Cardiac muscle cell (in vitro differentiated cells and primary cell): ENCODE measurements around the gene SH3RF1. TPM values are rescaled to one million over a fixed set of nuclear protein-coding genes. Genes with fewer than 3 reads are reported as not detected.
A peak's percentile ranks its signal among the peaks of the same experiment; 100 is the strongest.

ENCODE experiments used
- DNase-seq, 2 donors: peaks; one replicate each; pipeline versions ENCODE4 v3.0.0 to v3.0.0-alpha.2; 2010 to 2017; ENCODE audit warnings: low read depth in 1 of 2, low spot score in 1 of 2
- H3K27ac ChIP-seq: fragments of 200-600 bp; sonication (generic); 2 replicates; pipeline ENCODE4 v1.5.1; 2016
- H3K27me3 ChIP-seq: fragments of 200-600 bp; sonication (generic); 2 replicates; pipeline ENCODE4 v1.6.0; 2016; ENCODE audit warnings: control low read depth
- H3K36me3 ChIP-seq: fragments of 200-600 bp; sonication (generic); 2 replicates; pipeline ENCODE4 v1.5.1; 2016; ENCODE audit warnings: control low read depth
- H3K4me1 ChIP-seq: fragments of 200-600 bp; sonication (generic); 2 replicates; pipeline ENCODE4 v1.8.1; 2017; ENCODE audit warnings: low read depth, mild to moderate bottlenecking, mixed run types
- H3K4me3 ChIP-seq: fragments of 200-600 bp; sonication (generic); 2 replicates; pipeline ENCODE4 v1.5.1; 2016; ENCODE audit warnings: mild to moderate bottlenecking
- H3K9me3 ChIP-seq: fragments of 200-600 bp; sonication (generic); 2 replicates; pipeline ENCODE4 v1.5.1; 2017; ENCODE audit warnings: low read depth, mild to moderate bottlenecking, control low read depth
- polyA plus RNA-seq: library from polyadenylated mRNA; unstranded; fragments of >200 nt; fragmentation: Nextera tagmentation; extraction: Ambion mirVana; gene quantifications from 2 replicates; pipeline ENCODE4 v1.2.1, GENCODE V29; 2016
- total RNA-seq: library from RNA; depleted of rRNA; stranded (reverse); fragments of >200 nt; gene quantifications from 2 replicates; pipeline ENCODE4 v1.2.3, GENCODE V29; 2016
- TF ChIP-seq, protein P1 (sequence below): IDR thresholded peaks from 2 replicates; pipeline ENCODE4 v1.5.1; 2012; ENCODE audit warnings: low read depth, mild to moderate bottlenecking, low read length

SH3RF1 gene
- total and polyA plus RNA-seq, 2 experiments from 2014 or later: 3.4 to 4.3 TPM

DNA sequence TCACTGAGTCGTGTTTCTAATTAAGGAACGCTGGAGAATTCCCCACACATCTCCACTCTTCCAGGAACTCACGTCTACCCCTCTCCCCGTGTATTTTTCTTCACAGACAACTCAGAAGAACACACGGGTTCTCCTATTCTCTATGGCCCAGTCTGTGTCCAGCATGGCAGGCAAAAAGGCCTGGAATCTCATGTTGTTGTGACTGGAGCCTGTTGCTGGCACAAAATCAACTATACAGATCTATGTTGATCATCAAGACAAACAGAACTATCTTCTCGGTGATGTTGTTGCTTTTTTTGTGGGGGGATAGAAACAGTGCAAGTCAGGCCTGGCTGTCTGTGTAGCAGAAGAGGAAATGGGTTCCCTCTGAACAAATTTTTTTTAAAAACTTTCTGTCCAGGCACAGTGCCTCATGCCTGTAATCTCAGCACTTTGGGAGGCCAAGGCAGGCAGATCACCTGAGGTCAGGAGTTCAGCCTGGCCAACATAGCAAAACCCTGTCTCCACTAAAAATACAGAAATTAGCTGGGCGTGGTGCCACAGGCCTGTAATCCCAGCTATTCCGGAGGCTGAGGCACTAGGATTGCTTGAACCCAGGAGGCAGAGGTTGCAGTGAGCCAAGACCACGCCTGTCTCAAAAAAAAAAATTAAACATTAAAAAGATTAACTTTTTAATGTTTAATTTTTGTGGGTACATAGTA, 210.2 kb downstream of the SH3RF1 start:
- H3K27ac ChIP-seq: no peak overlapping the region
- no peaks in the 10 kb centered on the region for H3K36me3 ChIP-seq
- peaks cover 11% of the 10 kb centered on the region for H3K4me1 ChIP-seq
- H3K9me3 ChIP-seq: no peaks in the 10 kb centered on the region
- peak in 1 of 2 donors; percentile 8 for DNase-seq
- TF ChIP-seq, protein P1, sequence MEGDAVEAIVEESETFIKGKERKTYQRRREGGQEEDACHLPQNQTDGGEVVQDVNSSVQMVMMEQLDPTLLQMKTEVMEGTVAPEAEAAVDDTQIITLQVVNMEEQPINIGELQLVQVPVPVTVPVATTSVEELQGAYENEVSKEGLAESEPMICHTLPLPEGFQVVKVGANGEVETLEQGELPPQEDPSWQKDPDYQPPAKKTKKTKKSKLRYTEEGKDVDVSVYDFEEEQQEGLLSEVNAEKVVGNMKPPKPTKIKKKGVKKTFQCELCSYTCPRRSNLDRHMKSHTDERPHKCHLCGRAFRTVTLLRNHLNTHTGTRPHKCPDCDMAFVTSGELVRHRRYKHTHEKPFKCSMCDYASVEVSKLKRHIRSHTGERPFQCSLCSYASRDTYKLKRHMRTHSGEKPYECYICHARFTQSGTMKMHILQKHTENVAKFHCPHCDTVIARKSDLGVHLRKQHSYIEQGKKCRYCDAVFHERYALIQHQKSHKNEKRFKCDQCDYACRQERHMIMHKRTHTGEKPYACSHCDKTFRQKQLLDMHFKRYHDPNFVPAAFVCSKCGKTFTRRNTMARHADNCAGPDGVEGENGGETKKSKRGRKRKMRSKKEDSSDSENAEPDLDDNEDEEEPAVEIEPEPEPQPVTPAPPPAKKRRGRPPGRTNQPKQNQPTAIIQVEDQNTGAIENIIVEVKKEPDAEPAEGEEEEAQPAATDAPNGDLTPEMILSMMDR: no peak
- H3K4me3 ChIP-seq: no peak overlapping the region
- no peaks in the 10 kb centered on the region for H3K27me3 ChIP-seq

DNA sequence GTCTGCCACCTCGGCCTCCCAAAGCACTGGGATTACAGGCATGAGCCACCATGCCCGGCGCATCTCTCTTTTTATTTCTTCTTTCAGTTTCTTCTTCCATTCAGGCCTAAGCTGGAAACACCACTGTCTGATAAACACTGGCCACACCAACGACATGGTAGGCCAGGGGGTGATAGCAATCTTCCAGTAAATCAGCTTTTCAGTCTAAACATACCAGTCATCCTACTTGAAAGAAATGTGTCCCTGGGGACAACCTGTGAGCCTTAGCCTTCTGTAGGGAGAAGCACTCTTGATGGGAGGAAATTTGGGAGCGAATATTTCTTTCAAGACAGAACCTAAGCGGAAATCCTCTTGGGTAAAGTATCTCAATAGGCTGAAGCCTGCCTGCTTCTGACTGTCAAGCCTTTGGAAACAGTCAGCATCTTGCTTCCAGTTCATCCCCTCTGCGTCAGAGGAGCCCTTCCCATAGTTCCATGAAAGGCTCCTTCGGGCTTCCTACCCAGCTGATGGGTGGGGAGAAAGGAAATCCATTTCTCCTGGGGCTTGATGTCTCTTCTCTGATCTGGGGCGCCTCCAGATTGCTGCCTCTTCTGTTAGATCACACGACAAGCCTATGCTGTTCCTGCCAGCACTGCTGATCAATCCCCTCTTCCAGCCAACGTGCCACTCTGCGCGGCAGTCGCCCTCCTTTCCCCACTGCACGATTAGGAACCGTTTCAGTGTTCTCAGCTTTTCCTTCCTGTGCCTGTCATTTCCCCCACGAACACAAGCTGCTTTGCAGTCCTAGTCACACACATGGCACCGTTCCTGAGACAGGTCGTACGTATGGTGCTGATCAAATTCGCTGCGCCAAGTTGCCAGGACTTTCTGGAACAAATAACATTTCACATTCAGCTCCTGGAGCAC, 211.2 kb downstream of the SH3RF1 start:
- Histone ChIP-seq H3K9me3 (no peaks in the 10 kb centered on the region), H3K36me3 (no peaks in the 10 kb centered on the region), H3K4me1 (peaks cover 11% of the 10 kb centered on the region), H3K27ac (no peak overlapping the region), H3K4me3 (no peak overlapping the region), H3K27me3 (no peaks in the 10 kb centered on the region)
- DNase-seq: peak in 1 of 2 donors; percentile 42
- TF ChIP-seq, protein P1: no peak

DNA sequence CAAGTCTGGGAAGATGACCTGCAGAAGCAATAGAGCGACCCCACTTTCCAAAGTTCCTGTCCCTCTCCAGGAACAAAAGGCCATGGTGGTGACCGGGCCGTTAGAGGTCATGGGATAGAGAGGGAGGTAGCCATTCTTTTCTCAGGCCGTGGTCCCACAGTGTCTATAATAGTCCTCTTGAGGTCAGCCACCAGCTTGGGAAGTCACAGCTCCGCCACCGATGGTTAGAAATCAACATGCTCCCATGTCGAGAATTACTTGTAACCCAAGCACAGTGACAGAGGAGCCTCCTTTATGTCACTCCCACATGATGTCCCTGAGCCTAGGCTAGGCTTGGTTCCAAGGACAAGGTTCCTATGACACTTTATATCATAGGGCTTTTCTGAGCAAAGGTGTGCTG, 212.4 kb downstream of the SH3RF1 start:
- H3K27me3 ChIP-seq: no peaks in the 10 kb centered on the region
- H3K36me3 ChIP-seq: no peaks in the 10 kb centered on the region
- peaks cover 11% of the 10 kb centered on the region for H3K4me1 ChIP-seq
- no peak overlapping the region for H3K27ac ChIP-seq
- H3K4me3 ChIP-seq: no peak overlapping the region
- TF ChIP-seq, protein P1: no peak
- DNase-seq: no peak
- H3K9me3 ChIP-seq: no peaks in the 10 kb centered on the region

DNA sequence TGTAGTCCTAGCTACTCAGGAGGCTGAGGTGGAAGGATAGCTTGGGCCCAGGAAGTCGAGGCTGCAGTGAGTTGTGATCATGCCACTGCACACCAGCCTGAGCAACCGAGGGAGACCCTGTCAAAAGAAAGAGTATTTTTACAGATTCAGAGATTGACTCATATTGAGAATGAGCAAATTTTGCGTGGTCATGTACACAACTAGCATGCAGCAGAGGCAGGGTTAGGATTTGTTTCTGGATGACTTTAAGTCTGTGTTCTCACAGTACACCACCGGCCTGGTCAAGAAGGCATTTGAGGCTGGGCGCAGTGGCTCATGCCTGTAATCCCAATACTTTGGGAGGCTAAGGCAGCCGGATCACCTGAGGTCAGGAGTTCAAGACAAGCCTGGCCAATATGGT, 215.9 kb downstream of the SH3RF1 start:
- H3K36me3 ChIP-seq: no peaks in the 10 kb centered on the region
- peaks cover 7% of the 10 kb centered on the region for H3K27me3 ChIP-seq
- no peak overlapping the region for H3K4me3 ChIP-seq
- no peaks in the 10 kb centered on the region for H3K4me1 ChIP-seq
- H3K9me3 ChIP-seq: no peaks in the 10 kb centered on the region
- no peak overlapping the region for H3K27ac ChIP-seq
- TF ChIP-seq, protein P1: no peak
- no peak for DNase-seq

DNA sequence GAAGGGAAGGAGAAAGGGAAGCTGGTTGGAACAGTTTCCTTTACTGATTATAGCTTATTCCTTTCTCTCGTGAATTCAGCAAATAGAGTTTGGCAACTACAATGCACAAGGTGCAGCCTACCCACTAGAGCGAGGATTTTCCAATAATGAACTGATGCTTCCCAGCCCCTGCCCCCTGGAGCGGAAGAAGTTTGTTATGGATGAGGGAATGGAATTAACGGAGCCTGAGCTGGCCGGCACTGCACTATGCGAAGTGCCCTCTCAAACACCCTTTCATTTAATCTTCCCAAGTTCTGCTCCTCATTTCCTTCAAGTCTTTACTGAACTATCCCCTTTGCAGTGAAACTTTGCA, 218.2 kb downstream of the SH3RF1 start:
- TF ChIP-seq, protein P1: no peak
- H3K9me3 ChIP-seq: no peaks in the 10 kb centered on the region
- H3K4me1 ChIP-seq: no peaks in the 10 kb centered on the region
- H3K36me3 ChIP-seq: no peaks in the 10 kb centered on the region
- DNase-seq: no peak
- H3K27ac ChIP-seq: no peak overlapping the region
- H3K4me3 ChIP-seq: no peak overlapping the region
- H3K27me3 ChIP-seq: peaks cover 15% of the 10 kb centered on the region
